ENCODE measurements around the gene ATG10.
"Not testable (repeated sequence)": the region's sequence is repeated elsewhere in the genome, so short reads cannot be mapped to it uniquely, and the experiment has no call there.

The ATG10 gene

DNA sequence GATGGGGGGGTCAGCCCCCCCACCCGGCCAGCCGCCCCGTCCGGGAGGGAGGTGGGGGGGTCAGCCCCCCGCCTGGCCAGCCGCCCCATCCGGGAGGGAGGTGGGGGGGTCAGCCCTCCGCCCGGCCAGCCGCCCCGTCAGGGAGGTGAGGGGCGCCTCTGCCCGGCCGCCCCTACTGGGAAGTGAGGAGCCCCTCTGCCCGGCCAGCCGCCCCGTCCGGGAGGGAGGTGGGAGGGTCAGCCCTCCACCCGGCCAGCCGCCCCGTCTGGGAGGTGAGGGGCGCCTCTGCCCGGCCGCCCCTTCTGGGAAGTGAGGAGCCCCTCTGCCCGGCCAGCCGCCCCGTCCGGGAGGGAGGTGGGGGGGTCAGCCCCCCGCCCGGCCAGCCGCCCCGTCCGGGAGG is 168.0 kb downstream of the ATG10 start:
- DNase-seq, result not testable (repeated sequence)

- no peak for DNase-seq
These were observed 170.5 kb downstream of the ATG10 start for GRCh38 chr5:82142217-82142841.

DNA sequence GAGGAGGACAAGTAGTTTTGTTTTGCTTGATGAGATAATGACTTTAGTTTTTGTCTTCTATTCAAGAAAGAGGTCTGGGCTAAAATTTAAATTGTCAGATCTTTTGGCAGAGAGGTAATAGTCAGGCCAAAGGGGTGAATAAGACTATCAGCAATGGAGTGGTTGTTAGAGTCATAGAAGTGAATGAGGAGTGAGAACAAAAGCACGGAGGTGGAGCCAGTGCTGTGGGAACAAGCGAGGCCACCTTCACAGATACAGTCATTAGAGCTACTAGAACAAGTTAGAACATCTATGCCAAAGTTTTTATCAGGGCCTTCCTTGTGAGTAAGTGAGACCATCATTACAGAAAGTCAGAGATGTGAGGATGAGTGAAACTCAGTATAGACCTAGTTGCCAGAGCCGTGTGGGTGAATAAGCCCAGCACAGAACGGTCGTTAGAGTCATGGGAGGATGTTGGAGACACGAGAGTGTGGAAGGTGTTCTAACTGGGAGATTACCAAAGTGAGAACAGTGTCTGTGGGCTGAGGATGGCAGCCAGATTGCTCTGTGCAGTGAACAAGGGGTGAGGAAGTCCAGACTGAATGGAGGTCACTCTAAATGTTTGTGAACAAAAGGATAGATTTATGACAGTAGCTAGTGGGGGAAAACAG is 171.2 kb downstream of the ATG10 start:
- DNase-seq, result no peak

- DNase-seq, result no peak
These were observed 176.2 kb downstream of the ATG10 start for GRCh38 chr5:82147860-82148573.

- DNase-seq, result no peak
These were observed 177.6 kb downstream of the ATG10 start for GRCh38 chr5:82149434-82149833.

- no peak for DNase-seq
These were observed 178.7 kb downstream of the ATG10 start for GRCh38 chr5:82150559-82150958.

- no peak for DNase-seq
These were observed 179.4 kb downstream of the ATG10 start for GRCh38 chr5:82151204-82151603.

DNA sequence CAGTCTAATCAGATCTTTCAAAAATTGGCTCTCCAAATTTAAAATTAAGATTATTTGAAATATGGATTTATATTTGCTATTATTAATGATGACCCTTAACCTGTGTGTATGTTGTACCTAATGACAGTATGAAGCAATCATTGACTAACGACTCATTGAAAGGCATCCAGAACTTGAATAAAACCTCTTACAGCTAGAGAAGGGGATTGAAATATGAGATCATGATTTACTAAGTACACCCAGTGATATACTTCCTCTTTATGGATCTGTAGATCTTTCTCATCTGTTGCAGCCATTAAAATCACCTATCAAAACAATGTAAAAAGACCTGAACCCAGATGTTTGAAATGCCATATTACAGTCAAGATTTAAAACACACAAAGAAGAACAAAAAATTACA is 179.8 kb downstream of the ATG10 start:
- no peak for DNase-seq

DNA sequence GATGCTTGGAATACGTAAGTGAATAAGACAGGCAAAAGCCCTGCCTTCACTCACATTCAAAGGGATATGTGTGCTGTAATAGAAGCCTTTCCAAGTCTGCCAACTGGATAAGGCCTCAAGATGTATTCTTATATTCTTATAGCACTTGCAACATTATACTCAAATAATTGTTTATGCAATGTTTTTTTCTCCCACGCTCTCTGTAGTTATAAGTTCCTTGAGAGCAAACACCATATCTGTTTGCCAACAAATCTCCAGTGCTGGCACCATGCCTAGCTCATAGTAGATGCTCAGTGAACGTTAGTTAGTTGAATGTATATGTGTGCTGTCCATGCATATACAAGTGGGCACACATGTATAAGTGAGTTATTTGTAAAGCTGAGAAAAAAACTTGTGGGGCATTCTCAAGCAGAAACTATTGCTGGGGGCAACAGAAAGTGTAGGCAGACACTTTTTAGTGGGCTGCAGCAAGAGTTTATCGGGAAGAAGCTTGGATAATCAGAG is 181.2 kb downstream of the ATG10 start:
- no peak for DNase-seq

DNA sequence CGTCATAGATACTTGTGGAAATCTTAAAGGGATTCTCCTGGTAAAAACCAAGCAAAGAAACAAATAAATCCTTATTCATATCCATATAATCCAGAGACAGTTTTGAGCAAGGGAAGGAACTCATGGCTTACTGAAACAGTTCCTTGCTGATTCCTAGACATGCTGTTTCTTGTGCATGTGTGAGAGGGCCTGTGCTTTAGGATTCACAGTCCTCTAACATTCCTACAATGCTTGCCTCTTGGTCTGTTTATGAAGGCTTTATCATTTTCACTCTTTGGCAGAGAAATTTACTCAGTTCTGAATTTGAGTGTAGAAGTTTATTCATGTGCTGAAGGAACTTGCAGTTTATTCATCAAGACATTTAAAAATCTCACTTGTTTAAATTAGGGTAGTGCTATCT is 183.0 kb downstream of the ATG10 start:
- no peak for DNase-seq

DNA sequence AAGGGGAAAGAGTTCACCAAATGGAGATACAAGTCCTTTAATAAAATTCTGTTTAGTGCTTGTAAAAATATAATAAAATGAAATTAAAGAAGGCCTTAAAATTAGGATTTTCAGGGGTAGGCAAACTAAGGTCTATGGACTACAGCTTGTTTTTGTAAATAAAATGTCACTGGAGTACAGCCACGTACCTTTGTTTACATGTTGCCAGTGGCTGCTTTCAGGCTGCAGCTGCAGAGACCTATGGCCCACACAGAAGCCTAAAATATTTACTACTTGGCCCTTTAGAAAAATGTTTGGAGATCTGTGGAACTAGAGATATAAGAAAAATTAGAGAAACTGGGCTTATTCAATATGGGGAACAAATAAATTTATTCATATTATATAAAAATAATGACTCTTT is 183.5 kb downstream of the ATG10 start:
- DNase-seq, result no peak

DNA sequence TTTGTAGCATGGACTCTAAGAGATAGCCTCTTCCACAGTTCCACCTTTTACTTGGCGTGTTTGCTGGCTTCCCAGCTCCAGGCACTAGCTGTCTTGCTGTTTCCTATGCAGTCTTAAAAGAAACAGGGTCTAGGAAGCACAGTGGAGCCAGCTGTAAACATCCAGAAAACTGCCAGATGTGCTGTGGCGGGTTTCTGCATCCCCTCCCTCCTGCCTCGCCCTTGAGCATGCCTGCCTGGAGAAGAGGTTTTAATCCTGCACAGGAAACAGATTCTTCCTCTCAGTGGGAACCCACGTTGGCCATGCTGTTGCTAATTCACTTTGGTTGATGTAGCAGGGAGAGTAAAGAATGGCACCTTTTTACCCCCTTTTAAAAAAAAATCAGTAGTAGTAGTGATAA is 185.1 kb downstream of the ATG10 start:
- no peak for DNase-seq

DNA sequence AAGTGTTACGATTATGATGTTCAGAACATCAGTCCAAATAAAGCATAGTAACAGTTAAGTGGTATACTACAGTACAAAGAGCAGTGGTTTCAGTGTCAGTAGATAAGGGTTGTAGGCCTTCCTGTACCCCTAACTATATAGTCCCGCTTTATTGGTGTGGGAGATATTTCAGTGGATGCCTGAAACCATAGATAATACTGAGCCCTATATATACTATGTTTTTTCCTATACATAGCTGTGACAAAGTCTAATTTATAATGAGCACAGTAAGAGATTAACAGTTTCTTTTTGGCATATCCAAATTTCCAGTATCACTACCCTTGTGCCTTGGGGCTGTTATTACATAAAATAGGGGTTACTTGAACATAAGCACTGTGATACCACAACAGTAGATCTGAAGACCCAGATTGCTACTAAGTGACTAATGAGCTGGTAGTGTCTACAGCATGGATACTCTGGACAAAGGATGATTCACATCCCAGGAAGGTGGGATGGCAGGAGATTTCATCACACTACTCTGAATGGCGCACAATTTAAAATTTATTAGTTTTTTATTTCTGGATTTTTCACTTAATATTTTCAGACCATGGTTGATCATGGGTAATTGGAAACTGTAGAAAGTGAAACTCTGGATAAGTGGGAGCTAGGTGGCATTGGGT is 187.1 kb downstream of the ATG10 start:
- DNase-seq, result no peak

DNA sequence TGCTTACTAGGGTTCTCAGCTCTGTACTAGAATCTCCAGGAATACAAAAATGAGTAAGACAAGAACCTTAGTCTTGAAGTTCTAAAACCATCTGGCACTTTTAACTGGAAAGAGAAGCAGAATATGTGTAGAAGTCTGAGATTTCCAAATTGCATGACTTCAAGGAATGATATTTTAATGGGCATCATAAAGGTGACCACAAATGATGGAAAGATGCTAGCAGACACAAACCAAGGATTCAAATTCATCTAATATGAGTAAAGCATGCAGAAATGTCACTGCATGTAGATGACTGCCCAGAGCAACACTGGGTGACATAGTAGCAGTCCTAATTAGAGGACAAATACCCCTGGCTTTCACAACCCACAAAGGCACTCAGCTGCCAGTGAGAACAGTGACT is 189.1 kb downstream of the ATG10 start:
- no peak for DNase-seq

DNA sequence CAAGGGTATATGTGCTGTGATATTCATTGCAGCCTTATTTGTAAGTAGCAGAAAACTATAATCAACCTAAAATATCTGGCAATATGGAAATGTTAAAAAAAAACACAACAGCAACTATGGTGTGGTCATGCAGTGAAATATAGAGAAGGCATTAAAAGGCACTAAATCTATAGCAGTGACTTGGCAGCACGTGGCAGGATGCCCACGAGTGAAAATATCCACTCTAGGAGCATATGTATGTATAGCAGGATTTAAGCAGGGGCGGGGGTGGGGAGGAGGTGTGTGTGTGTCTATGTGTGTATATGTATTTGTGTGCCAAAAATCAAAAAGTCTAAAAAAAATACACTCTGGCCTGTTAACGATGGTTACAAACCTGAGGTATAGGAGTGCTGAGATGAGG is 190.8 kb downstream of the ATG10 start:
- no peak for DNase-seq

GRCh38 chr5:82163452-82164175 is 191.8 kb downstream of the ATG10 start:
- no peak for DNase-seq

- DNase-seq, result no peak
These were observed 192.6 kb downstream of the ATG10 start for GRCh38 chr5:82164176-82164976.

DNA sequence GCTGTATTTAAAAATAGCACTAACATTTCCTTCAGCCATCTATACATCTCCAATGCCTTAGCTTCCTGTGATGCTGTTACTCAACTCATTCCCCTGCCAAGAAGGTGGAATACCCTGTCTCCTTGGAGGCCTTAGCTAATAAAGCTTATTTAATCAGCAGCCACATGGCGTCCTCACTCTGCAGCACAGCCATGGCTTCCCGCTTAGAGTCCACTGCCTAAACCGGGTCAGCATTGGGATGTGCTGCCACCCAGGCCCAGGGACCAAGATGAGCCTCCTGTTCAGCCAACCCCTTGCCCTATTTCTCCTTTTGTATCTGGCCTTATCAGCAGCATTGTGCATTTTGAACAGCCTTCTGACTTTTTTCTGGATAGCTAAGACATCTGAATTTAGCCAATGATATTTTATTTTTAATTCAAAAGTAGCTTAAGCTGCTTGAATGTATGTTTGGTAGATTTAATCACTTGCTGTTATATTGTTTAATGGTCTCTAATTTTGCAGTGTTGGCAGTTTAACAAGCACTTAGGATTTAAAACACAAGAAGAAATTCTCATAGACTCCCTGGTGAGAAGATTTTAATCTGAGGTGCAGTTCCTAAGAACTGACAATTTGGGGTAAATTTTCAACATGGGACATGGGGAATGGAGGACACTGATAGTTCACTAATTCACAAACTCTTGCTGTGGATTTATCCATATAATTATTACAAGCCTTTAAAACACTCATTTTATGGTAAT is 193.3 kb downstream of the ATG10 start:
- DNase-seq, result no peak

DNA sequence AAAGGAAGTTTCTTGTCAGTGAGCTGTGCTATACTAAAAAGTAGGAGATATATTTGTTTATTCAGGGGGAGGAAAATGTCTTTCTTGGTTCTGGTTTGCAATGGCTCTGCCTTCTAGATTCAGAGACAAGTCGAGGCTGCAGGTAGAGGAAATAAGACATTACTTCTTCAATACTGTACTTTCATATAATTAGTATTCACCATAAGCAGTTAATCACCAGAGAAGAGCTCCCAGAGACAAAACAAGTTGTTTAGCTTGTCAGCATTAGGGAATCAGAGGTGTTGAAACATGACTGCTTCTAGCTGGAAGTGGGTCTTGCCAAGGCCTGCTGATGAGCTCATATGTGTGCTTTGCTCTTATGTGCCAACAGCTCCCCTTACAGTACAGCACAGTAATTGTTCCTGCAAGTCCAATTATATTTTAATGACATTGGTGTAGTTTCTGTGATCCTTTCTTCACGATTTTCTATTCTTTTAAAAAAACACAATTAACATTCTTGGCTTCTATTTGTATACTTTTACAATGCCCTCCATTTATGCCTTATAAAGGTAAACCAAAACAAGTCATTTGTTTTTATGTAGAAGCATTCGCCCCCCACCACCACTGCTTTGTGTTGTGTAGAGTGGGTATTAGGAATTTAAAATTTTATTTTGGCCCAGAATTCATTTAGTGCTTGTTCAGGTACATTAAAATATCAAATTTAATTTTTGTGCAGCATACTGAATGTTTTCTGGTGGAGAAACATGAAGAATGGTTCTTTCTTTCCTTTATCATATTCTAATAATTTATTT is 194.1 kb downstream of the ATG10 start:
- DNase-seq, result peak; percentile 15

DNA sequence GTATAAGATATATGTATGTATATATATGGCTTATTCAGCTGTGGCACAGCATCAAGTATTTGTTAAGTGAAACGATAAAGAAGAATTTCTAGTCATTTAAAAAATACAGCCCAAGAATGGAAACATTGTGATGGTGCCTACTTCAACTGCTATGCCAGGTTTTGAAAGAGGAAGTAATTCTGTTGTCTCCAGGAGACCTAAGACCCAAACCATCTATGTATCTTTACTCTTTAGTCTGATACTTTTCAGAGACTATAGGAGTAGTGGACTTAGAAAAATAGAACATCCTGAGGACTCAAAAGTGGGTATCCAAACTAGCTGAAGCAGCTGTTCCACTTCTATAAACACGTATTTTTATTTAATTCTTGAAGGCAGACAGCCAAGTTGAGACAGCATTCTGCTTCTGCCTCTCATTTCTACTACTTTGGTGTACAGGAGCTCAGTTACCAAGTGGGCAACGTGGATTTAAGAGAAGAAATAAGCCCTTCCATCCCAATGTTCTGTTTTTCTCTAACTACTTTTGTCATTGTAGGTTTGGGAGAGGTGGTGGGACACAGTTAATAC is 195.6 kb downstream of the ATG10 start:
- DNase-seq, result no peak
